ENCODE data around the gene SARNP.

GRCh38 chr12:55716582-55716957, 101.0 kb downstream of the SARNP start:
- TF ChIP-seq, protein P1, sequence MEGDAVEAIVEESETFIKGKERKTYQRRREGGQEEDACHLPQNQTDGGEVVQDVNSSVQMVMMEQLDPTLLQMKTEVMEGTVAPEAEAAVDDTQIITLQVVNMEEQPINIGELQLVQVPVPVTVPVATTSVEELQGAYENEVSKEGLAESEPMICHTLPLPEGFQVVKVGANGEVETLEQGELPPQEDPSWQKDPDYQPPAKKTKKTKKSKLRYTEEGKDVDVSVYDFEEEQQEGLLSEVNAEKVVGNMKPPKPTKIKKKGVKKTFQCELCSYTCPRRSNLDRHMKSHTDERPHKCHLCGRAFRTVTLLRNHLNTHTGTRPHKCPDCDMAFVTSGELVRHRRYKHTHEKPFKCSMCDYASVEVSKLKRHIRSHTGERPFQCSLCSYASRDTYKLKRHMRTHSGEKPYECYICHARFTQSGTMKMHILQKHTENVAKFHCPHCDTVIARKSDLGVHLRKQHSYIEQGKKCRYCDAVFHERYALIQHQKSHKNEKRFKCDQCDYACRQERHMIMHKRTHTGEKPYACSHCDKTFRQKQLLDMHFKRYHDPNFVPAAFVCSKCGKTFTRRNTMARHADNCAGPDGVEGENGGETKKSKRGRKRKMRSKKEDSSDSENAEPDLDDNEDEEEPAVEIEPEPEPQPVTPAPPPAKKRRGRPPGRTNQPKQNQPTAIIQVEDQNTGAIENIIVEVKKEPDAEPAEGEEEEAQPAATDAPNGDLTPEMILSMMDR (IDR thresholded peaks at IDR 0.05; ENCODE audit: borderline replicate concordance, extremely low read depth, low read length, poor library complexity, severe bottlenecking), result no peak
- no peak for TF ChIP-seq EZH2 (IDR thresholded peaks at IDR 0.05; ENCODE audit: borderline replicate concordance, low read depth, low read length, severe bottlenecking)

All from DND-41 (cell line).